Muscle layer of duodenum (tissue), 2 donors: Measurements from ENCODE around the gene XPO6.

Experiments
- H3K27ac ChIP-seq: one replicate; pipeline ENCODE4 v1.7.0; 2013; ENCODE audit warnings: mild to moderate bottlenecking, low read length
- H3K27me3 ChIP-seq: one replicate; pipeline ENCODE4 v1.7.0; 2013; ENCODE audit warnings: low read depth, mild to moderate bottlenecking, control low read depth, low read length
- H3K36me3 ChIP-seq, 2 donors: one replicate each; pipeline ENCODE4 v1.7.0; 2013; ENCODE audit warnings: low read length in 2 of 2, control low read depth in 1 of 2, mild to moderate bottlenecking in 1 of 2; ENCODE audit not compliant: insufficient read depth in 2 of 2, control insufficient read depth in 1 of 2
- H3K4me1 ChIP-seq, 2 donors: one replicate each; pipeline ENCODE4 v1.7.0; 2013; ENCODE audit warnings: low read length in 2 of 2, mild to moderate bottlenecking in 2 of 2, control low read depth in 1 of 2, moderate library complexity in 1 of 2; ENCODE audit not compliant: insufficient read depth in 2 of 2, control insufficient read depth in 1 of 2
- H3K4me3 ChIP-seq, 2 donors: one replicate each; pipeline ENCODE4 v1.7.0; 2013; ENCODE audit warnings: low read length in 2 of 2, low read depth in 1 of 2, mild to moderate bottlenecking in 1 of 2
- H3K9me3 ChIP-seq, 2 donors: one replicate each; pipeline ENCODE4 v1.7.0; 2013; ENCODE audit warnings: low read length in 2 of 2, control low read depth in 1 of 2, mild to moderate bottlenecking in 1 of 2; ENCODE audit not compliant: control insufficient read depth in 1 of 2
- donor health status: healthy.

The XPO6 gene

DNA sequence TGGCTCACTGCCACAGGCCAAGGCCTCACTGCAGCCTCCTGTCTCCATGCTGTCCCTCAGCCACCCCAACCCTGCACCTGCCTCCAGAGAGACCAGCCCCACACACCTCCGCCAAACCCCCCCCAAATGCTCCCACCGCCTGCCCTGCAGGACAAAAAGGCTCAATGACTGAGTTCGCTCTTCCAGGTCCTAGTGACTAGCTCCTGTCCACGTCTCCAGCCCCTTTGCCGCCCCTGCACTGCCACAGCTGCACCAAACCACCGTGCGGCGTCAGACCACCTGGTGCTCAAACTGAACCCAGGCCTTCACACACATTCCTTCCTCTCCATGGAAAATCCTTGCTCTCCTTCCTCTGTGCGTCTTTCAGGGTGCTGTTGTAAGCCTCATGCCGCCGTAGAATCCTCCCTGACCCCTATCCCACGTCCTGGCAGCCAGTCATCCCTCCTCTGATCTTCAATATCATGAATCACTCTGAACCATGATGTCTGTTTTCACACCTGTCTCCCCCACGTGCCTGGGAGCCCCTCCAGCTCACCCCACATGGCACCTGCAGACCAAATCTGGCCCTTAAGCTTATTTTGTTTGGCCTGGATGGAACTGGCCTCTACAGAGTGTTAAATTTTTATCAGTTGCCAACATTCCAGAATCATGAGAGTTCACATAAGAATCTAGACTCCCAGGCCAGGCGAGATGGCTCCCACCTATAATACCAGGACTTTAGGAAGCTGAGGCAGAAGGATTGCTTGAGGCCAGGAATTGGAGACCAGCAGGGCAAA lies 144.0 kb downstream of the XPO6 start:
- Histone ChIP-seq H3K36me3 (no peaks in the 10 kb centered on the region), H3K4me3 (no peak overlapping the region), H3K9me3 (no peaks in the 10 kb centered on the region), H3K27ac (no peak overlapping the region), H3K4me1 (peaks cover 0 to 4% of the 10 kb centered on the region in 2 donors), H3K27me3 (peaks cover 5% of the 10 kb centered on the region)

DNA sequence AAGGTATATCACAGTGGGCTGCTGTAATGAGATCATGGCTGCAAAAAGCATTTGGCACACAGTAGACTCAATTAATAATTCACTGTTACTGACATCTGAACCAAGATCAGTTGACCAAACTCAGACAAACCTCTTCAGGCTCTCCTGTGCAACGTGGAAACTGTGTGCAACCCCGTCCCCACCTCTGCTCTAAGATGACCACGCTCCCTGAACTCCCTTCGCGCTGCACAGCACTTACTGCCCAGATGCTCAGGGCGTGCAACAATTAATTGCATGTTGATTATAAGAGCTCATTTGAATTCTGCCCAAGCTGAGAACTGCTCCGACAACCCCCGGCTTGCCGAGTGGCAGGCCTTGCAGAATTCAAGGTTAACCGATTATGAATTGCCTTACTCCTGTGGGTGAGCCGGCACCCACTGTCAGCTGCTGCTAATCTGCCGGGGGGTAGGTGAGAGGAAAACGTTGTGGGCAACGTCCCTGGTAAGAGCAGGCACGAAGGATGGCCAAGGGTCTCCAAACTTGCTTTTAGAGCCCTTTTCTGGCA lies 147.0 kb downstream of the XPO6 start:
- H3K9me3 ChIP-seq = no peaks in the 10 kb centered on the region
- no peaks in the 10 kb centered on the region for H3K36me3 ChIP-seq
- H3K4me1 ChIP-seq = peaks cover 0 to 10% of the 10 kb centered on the region in 2 donors
- peaks cover 16% of the 10 kb centered on the region for H3K27me3 ChIP-seq
- H3K27ac ChIP-seq = no peak overlapping the region
- H3K4me3 ChIP-seq = no peak overlapping the region

DNA sequence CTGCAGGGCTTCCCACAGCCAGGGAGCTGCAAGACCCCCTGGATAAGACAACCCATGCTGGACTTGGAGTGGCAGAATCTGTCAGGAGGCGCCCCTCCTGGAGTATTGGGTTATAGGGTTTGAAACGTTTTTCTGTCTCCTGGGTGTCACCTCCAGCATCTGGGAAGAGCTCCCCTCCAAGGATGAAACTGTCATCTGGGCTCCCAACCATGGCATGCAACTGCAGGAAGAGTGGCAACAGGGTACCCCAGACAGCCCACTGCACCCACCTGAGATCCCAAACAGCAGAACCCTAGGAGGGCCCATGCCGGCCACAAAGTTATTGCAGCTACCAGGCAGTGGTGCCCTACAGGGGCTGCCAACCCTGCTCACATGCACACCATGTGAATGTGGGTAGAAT lies 147.6 kb downstream of the XPO6 start:
- Histone ChIP-seq H3K4me1 (peaks cover 0 to 10% of the 10 kb centered on the region in 2 donors), H3K36me3 (no peaks in the 10 kb centered on the region), H3K27me3 (peaks cover 18% of the 10 kb centered on the region), H3K9me3 (no peaks in the 10 kb centered on the region), H3K27ac (no peak overlapping the region), H3K4me3 (peak overlapping the region in 1 of 2 donors; percentile 38)

DNA sequence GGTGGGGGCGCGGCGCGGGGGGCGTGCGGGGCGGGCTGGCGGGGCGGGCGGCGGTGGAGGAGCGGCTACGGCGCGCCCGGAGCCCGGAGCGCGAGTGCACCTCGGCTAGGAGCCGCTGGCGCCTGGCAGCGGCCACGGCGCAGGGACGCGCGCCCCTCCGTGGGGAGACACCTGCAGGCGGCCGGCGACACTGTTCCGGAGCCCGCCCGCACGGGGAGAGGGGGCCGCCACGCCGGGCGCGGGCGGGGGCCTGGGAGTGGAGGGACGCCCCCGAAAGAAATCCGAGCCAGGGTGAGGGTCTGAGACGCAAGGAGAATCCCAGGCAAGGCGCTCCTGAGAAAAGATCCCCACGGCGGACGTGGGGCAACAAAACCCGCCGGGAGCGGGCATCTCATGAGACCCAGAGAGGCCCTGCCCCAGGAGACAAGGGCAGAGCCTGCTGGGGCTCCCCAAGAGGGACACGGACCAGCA lies 148.1 kb downstream of the XPO6 start, which contains the start of gene GSG1L:
Gene GSG1L (minus strand): TSS at position 124 of the 471 bp plus-strand sequence. CDS start 290 bp downstream, outside the sequence.
- Histone ChIP-seq H3K4me1 (peaks cover 0 to 10% of the 10 kb centered on the region in 2 donors), H3K4me3 (peak within 1 kb of the TSS in 1 of 2 donors; percentile 40), H3K9me3 (no peaks in the 10 kb centered on the region), H3K27ac (no peak within 1 kb of the TSS), H3K36me3 (no peaks in the 10 kb centered on the region), H3K27me3 (peaks cover 20% of the 10 kb centered on the region)

DNA sequence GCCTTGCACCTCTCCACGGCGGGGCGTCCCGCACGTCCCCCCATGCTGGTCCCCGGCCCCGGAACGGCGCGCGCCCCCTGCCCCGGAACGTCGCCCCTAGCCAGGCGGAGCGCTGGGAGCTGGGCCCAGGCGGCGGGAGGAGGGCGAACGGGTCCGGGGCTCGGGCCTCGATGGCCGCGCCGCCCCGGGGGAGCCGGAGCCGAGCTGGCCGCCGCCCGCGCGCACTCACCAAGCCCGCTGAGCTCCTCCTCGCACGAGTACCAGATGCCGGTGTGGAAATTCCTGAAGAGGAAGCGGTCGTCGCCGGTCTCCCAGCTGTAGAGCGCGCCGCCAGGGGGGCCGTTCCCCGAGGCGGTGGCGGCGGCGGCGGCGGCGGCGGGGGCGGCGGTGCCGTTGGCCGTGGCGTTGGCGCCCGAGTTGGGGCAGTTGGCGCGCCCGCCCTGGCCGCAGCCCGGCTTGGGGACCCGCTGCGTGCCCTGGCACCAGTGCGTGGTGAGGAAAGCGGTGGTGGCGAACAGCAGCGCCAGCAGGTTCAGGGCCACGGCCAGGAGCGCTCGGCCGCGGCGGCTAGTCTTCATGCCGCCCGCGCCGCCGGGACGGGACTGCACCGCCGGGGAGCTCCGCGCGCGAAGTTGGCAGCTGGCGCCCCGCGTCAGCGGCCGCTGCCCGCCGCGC lies 148.8 kb downstream of the XPO6 start:
- Histone ChIP-seq H3K27me3 (peaks cover 20% of the 10 kb centered on the region), H3K27ac (no peak overlapping the region), H3K4me3 (peak overlapping the region in 1 of 2 donors; percentile 40), H3K9me3 (no peaks in the 10 kb centered on the region), H3K36me3 (no peaks in the 10 kb centered on the region), H3K4me1 (peaks cover 0 to 10% of the 10 kb centered on the region in 2 donors)

DNA sequence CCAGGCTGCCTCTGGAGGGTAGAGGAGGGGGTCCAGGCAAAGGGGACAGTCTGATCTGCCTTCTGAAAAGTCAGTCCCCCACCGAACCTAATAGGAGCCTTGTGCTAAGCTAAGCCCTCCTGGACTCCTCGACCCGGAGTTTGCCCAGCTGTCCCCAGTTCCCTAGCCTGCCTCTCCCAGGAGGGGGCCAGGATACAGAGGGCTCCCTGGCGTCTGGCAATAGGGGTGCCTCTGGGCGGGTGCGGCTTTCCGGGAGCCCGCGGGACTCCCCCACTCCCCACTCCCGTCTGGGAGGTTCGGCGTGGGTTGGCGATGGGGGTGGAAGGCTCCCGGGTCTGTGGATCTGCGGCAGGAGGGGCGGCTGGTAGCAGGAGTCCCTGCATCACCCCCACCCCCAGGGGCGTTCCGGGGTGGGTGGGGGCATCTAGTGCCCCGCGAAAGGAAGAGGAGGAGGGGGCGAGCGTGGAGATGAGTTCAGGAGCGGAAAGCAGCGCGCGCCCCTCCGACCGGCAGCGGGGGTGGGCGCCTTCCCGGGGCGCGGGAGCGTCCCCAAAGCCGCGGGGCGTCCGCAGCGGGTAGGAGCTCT lies 149.4 kb downstream of the XPO6 start:
- peak overlapping the region in 1 of 2 donors; percentile 40 for H3K4me3 ChIP-seq
- H3K27me3 ChIP-seq = peaks cover 20% of the 10 kb centered on the region
- H3K4me1 ChIP-seq = peaks cover 0 to 10% of the 10 kb centered on the region in 2 donors
- no peaks in the 10 kb centered on the region for H3K36me3 ChIP-seq
- H3K27ac ChIP-seq = no peak overlapping the region
- no peaks in the 10 kb centered on the region for H3K9me3 ChIP-seq

DNA sequence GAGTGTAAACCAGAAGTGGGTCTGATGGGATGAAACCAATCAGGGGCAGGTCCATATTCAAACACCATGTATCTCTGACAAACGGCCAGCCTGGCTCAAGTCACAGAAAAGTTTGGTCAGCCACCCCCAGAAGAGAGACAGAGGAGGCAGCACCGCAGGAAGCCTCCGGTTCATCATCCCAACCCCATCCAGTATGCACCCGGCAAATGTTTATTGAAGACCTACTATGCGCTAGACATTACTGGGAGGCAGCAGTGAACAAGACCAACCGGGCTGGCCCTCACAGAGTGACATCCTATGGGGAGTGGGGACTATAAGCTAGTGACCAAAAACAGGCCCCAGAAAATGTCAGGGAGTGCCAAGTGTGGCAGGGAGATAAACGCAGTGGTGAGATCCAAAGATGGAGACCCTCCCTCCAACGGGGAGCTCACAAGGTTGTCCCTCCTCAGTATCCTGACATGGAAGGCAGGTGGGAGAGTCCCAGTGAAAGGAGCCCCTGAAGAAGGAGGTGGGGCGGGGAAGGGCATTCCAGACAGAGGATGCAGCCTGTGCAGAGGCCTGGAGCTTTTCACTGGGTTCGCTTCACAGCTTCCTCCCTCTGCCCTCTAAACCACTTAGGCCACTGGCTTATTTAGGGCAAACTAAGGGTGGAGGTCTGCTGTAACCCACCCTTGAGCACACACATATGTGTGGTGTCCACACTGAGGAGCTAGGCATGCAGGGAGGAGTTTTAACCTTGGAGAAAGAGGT lies 150.2 kb downstream of the XPO6 start:
- Histone ChIP-seq H3K27me3 (peaks cover 20% of the 10 kb centered on the region), H3K27ac (no peak overlapping the region), H3K36me3 (no peaks in the 10 kb centered on the region), H3K4me3 (no peak overlapping the region), H3K4me1 (peaks cover 0 to 10% of the 10 kb centered on the region in 2 donors), H3K9me3 (no peaks in the 10 kb centered on the region)

DNA sequence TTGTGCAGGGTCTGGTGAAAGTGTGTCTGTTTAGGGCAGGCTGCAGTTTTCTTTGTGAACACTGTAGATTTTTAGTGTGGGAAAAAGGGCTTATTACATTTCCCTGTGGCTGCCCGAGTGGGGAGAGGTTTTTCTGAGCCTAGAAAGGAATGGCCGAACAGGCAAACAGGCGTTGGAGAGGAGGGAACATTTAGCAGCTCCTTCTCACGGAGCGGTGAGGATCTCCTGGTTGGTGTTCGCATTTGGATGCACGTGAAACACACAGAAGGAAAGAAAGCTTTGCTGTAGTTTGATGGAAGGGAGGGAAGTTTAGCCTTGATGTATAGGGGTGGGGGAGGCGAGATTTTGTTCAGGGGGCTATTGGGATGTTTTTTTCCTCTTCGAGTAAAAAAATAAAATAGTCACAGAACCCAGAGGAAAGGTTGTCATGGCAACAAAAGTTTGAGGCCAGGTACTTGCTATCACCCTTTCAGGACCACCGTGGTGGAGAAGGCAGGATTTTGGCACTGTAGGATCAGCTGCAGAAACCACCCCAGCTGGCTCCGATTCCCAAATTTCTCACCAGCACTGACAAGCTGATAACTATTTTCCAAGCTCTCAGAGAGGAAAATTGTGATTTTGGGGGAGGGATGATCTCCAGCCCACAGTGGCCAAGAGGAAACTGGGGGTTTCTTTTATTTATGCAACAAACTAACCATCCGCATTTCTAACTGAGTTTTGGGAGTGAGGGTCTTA lies 151.8 kb downstream of the XPO6 start:
- Histone ChIP-seq H3K4me1 (peaks cover 0 to 10% of the 10 kb centered on the region in 2 donors), H3K27ac (no peak overlapping the region), H3K36me3 (no peaks in the 10 kb centered on the region), H3K9me3 (no peaks in the 10 kb centered on the region), H3K27me3 (peaks cover 20% of the 10 kb centered on the region), H3K4me3 (no peak overlapping the region)

DNA sequence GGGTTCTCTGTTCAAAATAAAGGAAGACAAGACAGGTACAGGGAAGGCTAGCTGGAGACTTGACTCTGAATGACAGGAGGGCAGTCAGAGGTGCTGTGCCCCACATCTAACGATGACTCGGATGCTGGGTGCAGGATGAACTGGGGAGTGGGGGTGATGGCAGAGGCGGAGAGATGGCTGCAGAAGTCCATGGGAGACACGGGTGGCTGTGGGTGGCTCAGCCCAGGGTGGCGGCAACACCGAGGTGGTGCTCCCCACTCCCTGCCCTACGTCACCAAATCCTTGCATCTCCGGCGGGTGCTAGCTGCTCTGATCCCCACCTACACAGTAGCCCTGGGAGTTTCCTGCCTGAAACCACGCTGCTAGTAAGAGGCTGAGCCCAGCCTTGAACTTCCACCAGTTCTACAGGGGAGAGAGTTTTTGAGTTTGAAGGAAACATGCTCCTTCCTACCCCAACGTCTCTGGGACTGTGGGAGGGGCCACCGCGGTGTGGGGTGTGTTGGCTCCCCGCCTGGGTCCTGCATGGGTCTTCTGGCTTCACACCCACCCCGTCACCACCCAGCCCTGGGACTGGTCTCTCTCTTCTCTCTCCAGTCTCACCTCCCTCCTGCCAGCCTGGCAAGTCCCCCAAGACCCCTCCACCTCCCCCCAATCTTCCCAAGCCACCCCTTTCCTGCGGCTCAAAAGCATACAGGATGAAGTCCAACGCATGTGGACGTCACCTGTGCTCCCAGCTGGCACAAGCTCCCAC lies 152.8 kb downstream of the XPO6 start:
- H3K9me3 ChIP-seq = no peaks in the 10 kb centered on the region
- H3K27me3 ChIP-seq = peaks cover 15% of the 10 kb centered on the region
- H3K4me3 ChIP-seq = no peak overlapping the region
- peaks cover 0 to 10% of the 10 kb centered on the region in 2 donors for H3K4me1 ChIP-seq
- H3K36me3 ChIP-seq = no peaks in the 10 kb centered on the region
- no peak overlapping the region for H3K27ac ChIP-seq

DNA sequence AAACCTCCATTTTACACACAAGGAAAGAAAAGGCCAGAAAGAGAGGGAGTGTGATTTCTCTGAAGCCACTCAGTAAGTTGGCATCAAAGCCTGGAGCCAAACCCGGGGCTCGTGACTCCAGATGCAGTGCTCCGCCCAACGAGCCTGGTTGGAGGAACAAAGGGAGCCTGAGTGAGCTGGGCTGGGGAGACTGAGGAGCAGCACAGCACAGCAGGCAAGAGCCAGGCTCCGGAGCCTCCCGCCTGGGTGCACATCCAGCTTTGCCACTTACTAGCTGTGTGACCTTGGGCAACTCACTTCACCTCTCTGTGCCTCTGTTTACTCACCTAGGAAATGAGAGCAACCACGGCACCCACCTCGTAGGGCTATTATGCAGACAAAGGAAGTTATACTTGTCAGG lies 153.8 kb downstream of the XPO6 start:
- H3K9me3 ChIP-seq = no peaks in the 10 kb centered on the region
- no peak overlapping the region for H3K27ac ChIP-seq
- H3K36me3 ChIP-seq = no peaks in the 10 kb centered on the region
- peaks cover 15% of the 10 kb centered on the region for H3K27me3 ChIP-seq
- no peak overlapping the region for H3K4me3 ChIP-seq
- peaks cover 0 to 6% of the 10 kb centered on the region in 2 donors for H3K4me1 ChIP-seq
